Right lobe of liver (tissue), 6 donors: ENCODE results near the gene SIL1. TPM values are rescaled to one million over a fixed set of nuclear protein-coding genes. Genes with fewer than 3 reads are reported as not detected.

Experiments used
- ATAC-seq, 4 donors: fragments of 200-7000 bp; cut with Tn5 transposase; one replicate each; pipeline ENCODE4 v1.9.1; 2020; ENCODE audit warnings: mild to moderate bottlenecking in 4 of 4, moderate library complexity in 4 of 4
- DNase-seq, 3 donors: peaks; one replicate each; pipeline ENCODE4 v3.0.0-alpha.2; 2020
- H3K27ac ChIP-seq, 3 donors: fragments of 200-600 bp; one replicate each; pipeline ENCODE4 v1.8.0; 2022
- H3K27me3 ChIP-seq, 2 donors: fragments of 200-600 bp; one replicate each; pipeline ENCODE4 v1.8.0; 2022
- H3K36me3 ChIP-seq, 4 donors: fragments of 200-600 bp; sonication (generic) in 1 of 4; one replicate each; pipeline versions ENCODE4 v1.5.1 to v1.8.0; 2017 to 2022; ENCODE audit warnings: control low read depth in 1 of 4
- H3K4me1 ChIP-seq, 4 donors: fragments of 200-600 bp; sonication (generic) in 1 of 4; one replicate each; pipeline versions ENCODE4 v1.5.1 to v1.8.0; 2017 to 2022; ENCODE audit warnings: control low read depth in 1 of 4
- H3K4me3 ChIP-seq, 3 donors: fragments of 200-600 bp; one replicate each; pipeline ENCODE4 v1.8.0; 2022
- H3K9me3 ChIP-seq, 4 donors: fragments of 200-600 bp; sonication (generic) in 1 of 4; one replicate each; pipeline versions ENCODE4 v1.5.1 to v1.8.0; 2017 to 2022; ENCODE audit warnings: control low read depth in 1 of 4
- CTCF ChIP-seq, 4 donors: fragments of 200-600 bp in 3 of 4; fragments of 450-650 bp in 1 of 4; IDR thresholded peaks; one replicate each; pipeline versions ENCODE4 v1.5.1 to v1.8.0; 2016 to 2022; ENCODE audit warnings: antibody characterized with exemption in 4 of 4, mild to moderate bottlenecking in 2 of 4
- POLR2A ChIP-seq: fragments of 450-650 bp; IDR thresholded peaks from one replicate; pipeline ENCODE4 v1.6.1; 2017; ENCODE audit warnings: antibody characterized with exemption, mild to moderate bottlenecking
- WGBS: methylation state at CpG from one replicate; pipeline ENCODE4 v1.1.6; 2018; ENCODE audit warnings: low coverage, low lambda C conversion rate; ENCODE audit not compliant: insufficient coverage; ENCODE audit errors: missing lambda C conversion rate; 5-methylcytosine and 5-hydroxymethylcytosine counted together
- intact Hi-C, 2 donors: fragments of 100-400 bp; cut with DNase I; formaldehyde crosslinking; loops; one replicate each; pipeline versions ENCODE4 v1.11.2 to v1.14.1; 2022
- total RNA-seq, 6 experiments: library from RNA; depleted of rRNA in 2 of 6; stranded (reverse); fragments of >200 nt in 2 of 6; fragmentation: NEBNext Ultra II Directional in 3 of 6; extraction: Animal tissue kit (Norgen Biotek cat#: 25700) in 3 of 6; gene quantifications; one replicate each; pipeline versions ENCODE4 v1.1.0 to v1.2.4, GENCODE V29; 2016 to 2023
- donor health status: DM: no; HTN: yes; CAD: no.
- donor health status: DM: no; HTN: no; CAD: no.
- donor health status: DM: no; HTN: no; CAD: no.
- donor health status: DM: no; HTN: yes; CAD: no.
- donor health status: DM: no; HTN: yes; CAD: no.

Gene SIL1
- total RNA-seq, 6 experiments from 2014 or later, result 57.6 to 94.9 (median 67.0) TPM

GRCh38 chr5:138955671-138956295, 242.4 kb downstream of the SIL1 start:
- ATAC-seq (peak in 1 of 4 donors; percentile 19), DNase-seq (no peak)
- peaks cover 0 to 26% (median 8%) of the 10 kb centered on the region in 4 donors for H3K4me1 ChIP-seq
- H3K36me3 ChIP-seq, result no peaks in the 10 kb centered on the region
- WGBS, result 65% methylated on average over 9 of the region's 9 CpGs
- no peak for TF ChIP-seq POLR2A
- TF ChIP-seq CTCF (IDR thresholded peaks at IDR 0.05), result no peak
- intact Hi-C loops, result no loop called here
- no peak overlapping the region for H3K4me3 ChIP-seq
- H3K27me3 ChIP-seq, result no peaks in the 10 kb centered on the region
- H3K27ac ChIP-seq, result no peak overlapping the region
- no peaks in the 10 kb centered on the region for H3K9me3 ChIP-seq

DNA sequence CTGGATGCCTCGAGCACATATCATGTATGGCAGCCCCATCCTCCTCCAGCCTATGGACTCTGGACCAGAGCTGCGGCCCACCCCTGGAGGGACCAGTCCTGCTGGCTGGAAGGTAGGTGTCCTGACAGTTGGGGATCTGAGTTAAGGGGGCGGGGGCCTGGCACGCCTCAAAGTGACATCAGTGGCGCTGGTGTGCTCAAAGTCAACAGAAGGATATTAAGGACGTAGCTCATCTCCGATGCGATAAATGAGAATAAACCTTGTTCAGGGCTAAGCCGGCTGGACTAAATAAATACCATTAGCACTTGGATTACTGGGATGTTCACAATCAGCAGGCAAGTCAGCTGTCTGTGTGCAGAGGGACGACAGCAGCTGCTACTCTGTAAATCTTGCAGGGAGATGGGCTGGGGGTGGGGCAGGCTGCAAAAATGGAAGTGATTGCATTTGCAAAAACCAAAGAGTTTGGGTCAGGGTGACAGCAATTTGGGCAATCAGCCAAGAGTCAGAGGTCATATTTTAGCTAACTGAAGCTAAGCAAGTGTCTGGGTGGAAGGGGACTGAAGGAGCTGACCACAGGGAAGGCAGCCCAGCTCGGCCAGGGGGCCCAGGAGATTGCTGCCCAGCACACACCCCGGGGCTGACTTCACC, 243.0 kb downstream of the SIL1 start:
- Histone ChIP-seq H3K27ac (no peak overlapping the region), H3K4me3 (no peak overlapping the region), H3K9me3 (no peaks in the 10 kb centered on the region), H3K27me3 (no peaks in the 10 kb centered on the region), H3K4me1 (peaks cover 0 to 26% (median 8%) of the 10 kb centered on the region in 4 donors), H3K36me3 (no peaks in the 10 kb centered on the region)
- intact Hi-C loops, result no loop called here
- DNase-seq, result peak in 2 of 3 donors; percentile 63 to 67
- TF ChIP-seq CTCF (IDR thresholded peaks at IDR 0.05) (no peak), POLR2A (no peak)
- WGBS, result 82% methylated on average over 10 of the region's 12 CpGs
- peak; percentile 35 to 63 (median 46) for ATAC-seq

- intact Hi-C loops, result no loop called here
- Histone ChIP-seq H3K4me1 (peaks cover 0 to 26% (median 8%) of the 10 kb centered on the region in 4 donors), H3K36me3 (no peaks in the 10 kb centered on the region), H3K9me3 (no peaks in the 10 kb centered on the region), H3K27me3 (no peaks in the 10 kb centered on the region), H3K4me3 (no peak overlapping the region), H3K27ac (no peak overlapping the region)
- no peak for DNase-seq
- WGBS, result 81% methylated on average over 3 of the region's 4 CpGs
- no peak for ATAC-seq
- TF ChIP-seq POLR2A (no peak), CTCF (IDR thresholded peaks at IDR 0.05) (no peak)
Measured at GRCh38 chr5:138954257-138955012, 243.7 kb downstream of the SIL1 start.

- H3K4me1 ChIP-seq, result peaks cover 0 to 26% (median 8%) of the 10 kb centered on the region in 4 donors
- intact Hi-C loops, result no loop called here
- WGBS, result 36% methylated on average over 5 of the region's 14 CpGs
- DNase-seq (peak; percentile 75 to 81 (median 77)), ATAC-seq (peak; percentile 76 to 84 (median 81))
- no peak overlapping the region for H3K27ac ChIP-seq
- H3K9me3 ChIP-seq, result no peaks in the 10 kb centered on the region
- no peak for TF ChIP-seq POLR2A
- no peak for TF ChIP-seq CTCF (IDR thresholded peaks at IDR 0.05)
- no peak overlapping the region for H3K4me3 ChIP-seq
- no peaks in the 10 kb centered on the region for H3K27me3 ChIP-seq
- H3K36me3 ChIP-seq, result no peaks in the 10 kb centered on the region
Measured at GRCh38 chr5:138953387-138954256, 244.5 kb downstream of the SIL1 start.
